ENCODE measurements around the gene MEG3. TPM values are rescaled to one million over a fixed set of nuclear protein-coding genes. Genes with fewer than 3 reads are reported as not detected.

MEG3 gene
- not detected for total RNA-seq

DNA sequence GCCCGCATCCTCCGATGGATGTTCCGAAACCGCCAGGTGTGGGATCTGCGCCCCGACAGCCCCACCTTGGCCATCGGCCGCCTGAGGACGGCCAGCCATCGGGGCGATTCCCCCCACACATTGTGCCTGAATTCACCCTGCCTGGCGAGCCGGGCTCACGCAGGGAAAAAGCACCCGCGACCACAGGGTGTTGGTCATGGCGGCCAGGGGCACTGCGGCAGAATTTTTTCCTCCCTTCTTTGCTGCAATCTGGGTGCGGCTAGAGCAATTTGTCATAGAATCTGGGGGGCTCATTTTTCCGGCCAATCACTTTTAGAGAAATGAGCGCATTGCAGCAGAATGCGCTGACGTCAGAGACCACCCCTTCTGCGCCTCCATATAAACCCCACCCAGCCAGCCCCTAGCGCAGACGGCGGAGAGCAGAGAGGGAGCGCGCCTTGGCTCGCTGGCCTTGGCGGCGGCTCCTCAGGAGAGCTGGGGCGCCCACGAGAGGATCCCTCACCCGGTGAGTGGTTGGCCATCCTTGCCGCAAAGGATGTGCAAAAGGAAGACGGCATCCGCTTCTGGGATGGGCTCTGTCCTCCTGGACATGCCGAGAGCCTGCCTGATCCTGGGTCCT, at the start of gene MEG3:
TSS of gene MEG3 (plus strand) at position 406 of the 619 bp plus-strand sequence.
- Mint-ChIP-seq H3K4me1 (ENCODE audit: low read depth) (peaks cover 16% of the 10 kb centered on the region), H3K9me3 (peaks cover 4% of the 10 kb centered on the region), H3K4me3 (peak within 1 kb of the TSS; percentile 6), H3K27ac (no peak within 1 kb of the TSS), H3K27me3 (ENCODE audit: low read depth) (peaks cover 43% of the 10 kb centered on the region), H3K36me3 (ENCODE audit: low read depth) (no peaks in the 10 kb centered on the region)
- CTCF ChIA-PET = no interaction called here
- intact Hi-C loops (cut with micrococcal nuclease) = no loop called here
- no peak for DNase-seq

DNA sequence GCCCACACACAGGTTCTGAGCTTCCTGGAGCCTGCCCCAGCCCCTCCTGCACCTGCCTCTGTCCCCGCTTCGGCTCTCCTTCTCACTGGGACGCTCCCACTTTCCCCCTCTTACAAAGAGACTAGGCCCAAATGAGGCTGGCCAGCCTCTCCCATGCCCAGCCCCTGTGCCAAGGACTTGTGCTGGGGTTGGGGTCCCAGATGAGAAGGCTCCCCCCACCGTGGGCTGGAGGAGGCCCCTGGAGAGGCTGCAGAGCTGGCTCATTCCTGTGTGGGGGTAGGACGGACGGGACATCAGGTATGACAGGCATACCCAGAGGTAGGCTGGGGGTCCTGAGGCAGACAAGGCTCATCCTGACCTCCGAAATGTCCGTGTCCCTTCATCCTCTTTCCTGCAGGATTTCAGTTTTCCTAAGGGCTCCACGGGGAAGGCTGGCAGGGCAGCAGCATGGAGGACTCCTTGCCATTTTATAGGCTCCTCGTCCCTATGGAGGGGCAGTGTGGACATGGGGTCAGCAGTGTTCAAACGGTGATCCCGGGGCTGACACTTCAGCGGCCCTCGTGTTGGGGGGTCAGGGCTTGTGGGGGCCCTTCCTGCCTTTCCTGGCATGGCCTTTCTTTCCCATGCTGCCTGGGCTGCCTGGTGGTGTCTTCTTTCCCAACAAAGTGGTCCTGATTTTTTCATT, 49.1 kb upstream of the MEG3 start:
- no peak for DNase-seq
- no peaks in the 10 kb centered on the region for H3K27me3 Mint-ChIP-seq (ENCODE audit: low read depth)
- H3K9me3 Mint-ChIP-seq = no peaks in the 10 kb centered on the region
- no peak overlapping the region for H3K4me3 Mint-ChIP-seq
- no peaks in the 10 kb centered on the region for H3K4me1 Mint-ChIP-seq (ENCODE audit: low read depth)
- intact Hi-C loops (cut with micrococcal nuclease) = no loop called here
- CTCF ChIA-PET = no interaction called here
- H3K36me3 Mint-ChIP-seq (ENCODE audit: low read depth) = no peaks in the 10 kb centered on the region
- no peak overlapping the region for H3K27ac Mint-ChIP-seq

DNA sequence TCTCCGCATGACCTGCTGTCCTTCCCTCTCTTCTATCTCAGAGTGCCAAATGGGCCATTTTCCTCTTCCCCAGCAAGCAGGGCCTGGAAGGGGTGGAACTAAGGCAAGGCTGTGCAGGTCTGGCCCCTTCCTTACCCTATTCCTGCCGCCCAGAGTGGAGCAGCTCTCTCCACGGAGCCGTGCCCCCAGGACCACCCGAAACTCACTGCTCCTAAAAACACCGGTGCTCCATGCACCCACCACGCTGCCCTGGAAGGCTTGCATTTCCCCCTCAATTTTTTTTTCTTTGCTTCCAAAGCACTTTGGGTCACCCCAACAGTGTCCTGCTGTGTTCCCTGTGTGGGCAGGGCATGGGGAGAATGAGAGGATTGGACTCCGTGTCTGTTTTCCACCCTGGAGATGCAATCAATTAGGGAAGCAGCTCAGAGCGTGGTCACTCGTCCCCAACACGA, 48.5 kb upstream of the MEG3 start:
- no peaks in the 10 kb centered on the region for H3K4me1 Mint-ChIP-seq (ENCODE audit: low read depth)
- H3K27me3 Mint-ChIP-seq (ENCODE audit: low read depth) = no peaks in the 10 kb centered on the region
- intact Hi-C loops (cut with micrococcal nuclease) = no loop called here
- CTCF ChIA-PET = no interaction called here
- H3K36me3 Mint-ChIP-seq (ENCODE audit: low read depth) = no peaks in the 10 kb centered on the region
- DNase-seq = no peak
- H3K9me3 Mint-ChIP-seq = no peaks in the 10 kb centered on the region
- H3K4me3 Mint-ChIP-seq = no peak overlapping the region
- no peak overlapping the region for H3K27ac Mint-ChIP-seq

DNA sequence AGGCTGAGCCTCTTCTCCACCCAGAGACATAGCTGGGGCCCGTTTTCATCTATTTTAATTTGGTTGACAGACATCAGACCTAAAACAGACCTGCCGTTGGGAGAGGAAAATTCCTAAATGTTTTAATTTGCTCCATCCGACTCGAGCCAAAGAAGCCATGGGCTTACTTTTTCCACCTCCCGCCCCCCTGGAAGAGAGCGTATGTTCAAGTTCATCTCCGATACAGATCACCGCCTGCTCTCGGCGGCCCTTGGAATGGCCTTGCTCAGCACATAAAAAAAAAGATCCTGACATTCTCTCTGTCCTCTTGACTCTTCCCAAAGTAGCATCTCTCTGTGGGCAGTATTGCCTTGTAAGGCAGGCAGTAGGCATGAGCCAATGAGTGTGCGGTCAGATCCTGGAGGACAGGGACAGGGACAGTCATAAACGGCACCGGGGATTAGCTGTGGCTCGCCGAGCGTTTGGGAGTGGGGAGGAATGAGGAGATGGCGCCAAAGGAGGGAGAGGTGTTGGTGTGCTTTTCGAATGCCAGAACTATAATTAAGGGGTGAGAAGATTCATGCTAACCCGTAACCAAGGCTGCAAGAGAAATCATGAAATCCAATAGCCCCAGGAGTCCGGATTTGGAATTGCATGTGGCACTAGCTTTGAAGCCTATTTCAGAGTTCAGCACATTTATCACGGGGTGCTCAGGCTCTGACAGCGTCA, 47.9 kb upstream of the MEG3 start:
- intact Hi-C loops (cut with micrococcal nuclease) = no loop called here
- CTCF ChIA-PET = no interaction called here
- no peaks in the 10 kb centered on the region for H3K36me3 Mint-ChIP-seq (ENCODE audit: low read depth)
- DNase-seq = no peak
- H3K9me3 Mint-ChIP-seq = no peaks in the 10 kb centered on the region
- no peaks in the 10 kb centered on the region for H3K27me3 Mint-ChIP-seq (ENCODE audit: low read depth)
- H3K4me1 Mint-ChIP-seq (ENCODE audit: low read depth) = no peaks in the 10 kb centered on the region
- H3K27ac Mint-ChIP-seq = no peak overlapping the region
- no peak overlapping the region for H3K4me3 Mint-ChIP-seq

DNA sequence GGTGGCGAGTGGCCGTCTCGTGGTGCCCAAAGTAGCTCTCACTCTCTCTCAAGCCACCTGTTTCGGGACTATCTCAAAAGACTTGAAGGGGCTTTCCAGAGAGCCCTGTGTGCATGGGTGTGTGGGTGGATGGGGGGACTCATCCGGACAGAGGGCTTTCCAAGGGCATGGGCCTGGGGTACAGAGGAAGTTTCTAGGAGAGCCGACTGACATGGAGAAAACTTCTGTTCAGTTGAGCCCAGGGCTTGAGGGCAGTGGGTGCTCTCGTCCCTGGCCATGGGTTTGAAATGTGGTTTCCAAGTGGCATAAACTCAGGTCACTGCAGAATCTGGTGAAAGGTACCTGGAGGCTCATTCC, 47.4 kb upstream of the MEG3 start:
- CTCF ChIA-PET = no interaction called here
- Mint-ChIP-seq H3K36me3 (ENCODE audit: low read depth) (no peaks in the 10 kb centered on the region), H3K27ac (no peak overlapping the region), H3K4me1 (ENCODE audit: low read depth) (no peaks in the 10 kb centered on the region), H3K27me3 (ENCODE audit: low read depth) (no peaks in the 10 kb centered on the region), H3K4me3 (no peak overlapping the region), H3K9me3 (no peaks in the 10 kb centered on the region)
- intact Hi-C loops (cut with micrococcal nuclease) = no loop called here
- DNase-seq = no peak

DNA sequence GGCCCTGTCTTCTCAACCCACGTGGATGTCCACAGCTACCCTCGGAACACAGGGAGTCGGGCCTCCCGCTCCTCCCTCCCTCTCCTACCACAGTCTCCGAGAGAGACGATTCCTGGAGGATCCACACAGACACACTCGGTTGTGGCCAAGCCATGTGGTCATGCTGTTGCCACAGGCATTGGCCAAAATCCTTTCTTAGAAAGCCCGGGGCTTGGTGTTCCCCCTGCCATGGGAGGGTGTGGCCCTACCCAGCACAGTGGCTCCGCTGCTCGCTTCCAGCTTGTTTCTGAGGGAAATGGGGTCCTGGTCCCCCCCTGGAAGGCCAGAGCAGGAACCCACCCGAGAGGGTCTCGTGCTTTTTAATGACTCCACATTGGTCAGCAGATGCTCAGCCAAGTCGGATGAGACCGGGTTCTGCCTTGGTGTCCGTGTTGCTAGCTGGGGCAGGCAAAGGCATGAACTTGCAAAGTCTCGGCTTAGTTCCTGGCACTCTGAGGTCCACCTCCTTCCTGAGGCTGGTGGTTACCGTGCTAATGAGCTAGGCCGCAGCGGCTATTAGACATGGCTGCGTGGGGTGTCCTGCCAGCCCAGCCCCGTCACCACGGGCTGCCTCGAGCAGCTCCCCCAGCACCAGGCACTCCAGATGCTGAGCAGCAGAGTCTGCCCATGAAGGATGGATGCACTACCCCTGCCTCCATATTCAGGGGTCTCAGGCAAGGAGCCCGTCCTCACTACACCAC, 46.8 kb upstream of the MEG3 start:
- Mint-ChIP-seq H3K27ac (no peak overlapping the region), H3K36me3 (ENCODE audit: low read depth) (no peaks in the 10 kb centered on the region), H3K4me1 (ENCODE audit: low read depth) (no peaks in the 10 kb centered on the region), H3K27me3 (ENCODE audit: low read depth) (no peaks in the 10 kb centered on the region), H3K4me3 (no peak overlapping the region), H3K9me3 (no peaks in the 10 kb centered on the region)
- intact Hi-C loops (cut with micrococcal nuclease) = no loop called here
- DNase-seq = no peak
- CTCF ChIA-PET = no interaction called here

DNA sequence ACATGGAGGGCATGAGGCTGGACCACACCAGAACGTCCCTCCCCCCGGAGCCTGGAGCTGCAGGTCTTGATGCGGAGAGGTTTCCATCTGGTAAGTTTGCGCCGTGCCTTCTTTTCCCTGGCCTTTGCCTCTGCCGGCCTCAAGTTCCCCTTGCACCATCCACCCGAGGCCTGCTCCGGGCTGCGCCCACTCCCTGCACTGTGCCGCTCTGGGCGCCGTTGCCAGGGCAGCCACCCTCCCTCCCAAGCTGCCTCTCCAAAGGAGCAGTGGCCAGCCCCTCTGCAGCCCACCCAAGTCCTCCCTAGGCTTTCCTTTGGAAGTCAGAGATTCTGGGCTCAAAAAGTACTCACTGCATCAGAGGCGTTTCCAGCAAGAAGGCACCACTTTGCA, 46.2 kb upstream of the MEG3 start:
- no peaks in the 10 kb centered on the region for H3K4me1 Mint-ChIP-seq (ENCODE audit: low read depth)
- H3K27ac Mint-ChIP-seq = no peak overlapping the region
- no peak overlapping the region for H3K4me3 Mint-ChIP-seq
- no peaks in the 10 kb centered on the region for H3K36me3 Mint-ChIP-seq (ENCODE audit: low read depth)
- intact Hi-C loops (cut with micrococcal nuclease) = no loop called here
- no peak for DNase-seq
- H3K27me3 Mint-ChIP-seq (ENCODE audit: low read depth) = no peaks in the 10 kb centered on the region
- CTCF ChIA-PET = no interaction called here
- H3K9me3 Mint-ChIP-seq = no peaks in the 10 kb centered on the region

DNA sequence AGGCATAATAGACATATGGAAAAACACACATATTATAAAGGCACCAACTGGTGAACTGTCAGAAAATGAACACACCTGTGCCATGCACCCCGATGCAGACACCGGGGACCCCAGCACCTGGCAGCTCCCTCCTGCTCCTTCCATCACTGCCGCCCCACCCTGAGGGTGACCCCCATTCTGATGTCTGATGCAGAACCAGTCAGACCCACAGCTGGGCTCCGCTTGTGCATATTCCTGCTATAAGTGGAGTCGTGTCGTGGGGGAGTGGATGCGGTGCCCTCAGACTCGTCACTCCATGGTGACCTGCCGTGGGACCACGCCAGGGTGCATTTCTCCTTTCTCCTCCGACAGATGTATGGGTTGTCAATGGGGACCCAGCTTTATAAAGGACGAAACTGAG, 45.7 kb upstream of the MEG3 start:
- intact Hi-C loops (cut with micrococcal nuclease) = no loop called here
- H3K4me1 Mint-ChIP-seq (ENCODE audit: low read depth) = no peaks in the 10 kb centered on the region
- no peaks in the 10 kb centered on the region for H3K36me3 Mint-ChIP-seq (ENCODE audit: low read depth)
- no peak overlapping the region for H3K4me3 Mint-ChIP-seq
- no peak for DNase-seq
- no peaks in the 10 kb centered on the region for H3K27me3 Mint-ChIP-seq (ENCODE audit: low read depth)
- no peaks in the 10 kb centered on the region for H3K9me3 Mint-ChIP-seq
- CTCF ChIA-PET = no interaction called here
- H3K27ac Mint-ChIP-seq = no peak overlapping the region

DNA sequence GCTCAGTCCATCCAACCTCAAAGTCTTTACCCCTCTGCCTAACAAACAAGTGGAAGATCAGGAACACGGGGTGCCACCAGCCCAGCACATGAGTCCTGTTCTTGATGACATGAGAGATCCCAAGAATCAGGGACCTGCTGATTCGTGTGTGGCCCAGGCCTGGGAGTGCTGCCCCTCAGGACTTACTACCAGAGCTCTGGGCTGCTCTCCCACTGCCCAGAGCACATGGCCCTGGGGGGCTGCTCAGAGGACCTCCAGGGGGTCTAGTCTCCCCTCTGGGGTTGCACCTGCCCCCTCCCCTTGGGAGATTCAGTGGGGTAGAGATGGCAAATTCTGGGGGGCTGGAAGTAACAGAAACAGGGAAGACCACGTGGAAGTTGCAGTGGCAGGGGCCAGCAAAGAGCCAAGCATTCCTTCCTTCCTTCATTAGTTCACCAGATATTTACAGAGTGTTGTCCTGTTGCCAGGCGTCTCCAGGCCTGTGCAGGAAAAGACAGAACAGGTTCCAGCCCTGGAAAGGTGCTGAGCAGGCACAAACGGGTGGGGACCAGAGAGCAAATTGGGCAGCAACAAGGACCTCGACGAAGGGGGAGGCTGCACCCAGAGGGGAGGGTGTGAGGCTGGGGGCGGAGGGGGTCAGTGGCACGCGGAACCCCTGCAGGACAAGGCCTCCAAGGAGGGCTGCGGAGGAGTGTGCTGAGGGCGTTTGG, 45.1 kb upstream of the MEG3 start:
- Mint-ChIP-seq H3K36me3 (ENCODE audit: low read depth) (no peaks in the 10 kb centered on the region), H3K9me3 (no peaks in the 10 kb centered on the region), H3K27ac (no peak overlapping the region), H3K27me3 (ENCODE audit: low read depth) (no peaks in the 10 kb centered on the region), H3K4me1 (ENCODE audit: low read depth) (no peaks in the 10 kb centered on the region), H3K4me3 (no peak overlapping the region)
- intact Hi-C loops (cut with micrococcal nuclease) = no loop called here
- CTCF ChIA-PET = no interaction called here
- no peak for DNase-seq

DNA sequence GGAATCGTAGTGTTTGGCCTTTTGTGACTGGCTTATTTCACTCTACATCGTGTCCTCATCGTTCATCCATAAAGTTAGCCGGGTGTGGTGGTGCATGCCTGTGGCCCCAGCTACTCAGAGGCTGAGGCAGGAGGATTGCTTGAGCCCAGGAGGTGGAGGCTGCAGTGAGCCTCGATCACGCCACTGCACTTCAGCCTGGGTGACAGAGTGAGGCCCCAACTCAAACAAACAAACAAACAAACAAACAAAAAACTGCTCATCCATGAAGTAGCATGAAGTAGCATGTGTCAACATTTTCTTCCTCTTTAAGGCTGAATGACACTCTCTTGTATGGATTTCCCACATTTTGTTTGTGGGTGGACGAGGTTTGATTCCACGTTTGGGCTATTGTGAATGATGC, 44.0 kb upstream of the MEG3 start:
- intact Hi-C loops (cut with micrococcal nuclease) = no loop called here
- DNase-seq = no peak
- CTCF ChIA-PET = no interaction called here
- H3K4me1 Mint-ChIP-seq (ENCODE audit: low read depth) = no peaks in the 10 kb centered on the region
- H3K9me3 Mint-ChIP-seq = no peaks in the 10 kb centered on the region
- H3K4me3 Mint-ChIP-seq = no peak overlapping the region
- no peaks in the 10 kb centered on the region for H3K27me3 Mint-ChIP-seq (ENCODE audit: low read depth)
- H3K27ac Mint-ChIP-seq = no peak overlapping the region
- H3K36me3 Mint-ChIP-seq (ENCODE audit: low read depth) = no peaks in the 10 kb centered on the region

DNA sequence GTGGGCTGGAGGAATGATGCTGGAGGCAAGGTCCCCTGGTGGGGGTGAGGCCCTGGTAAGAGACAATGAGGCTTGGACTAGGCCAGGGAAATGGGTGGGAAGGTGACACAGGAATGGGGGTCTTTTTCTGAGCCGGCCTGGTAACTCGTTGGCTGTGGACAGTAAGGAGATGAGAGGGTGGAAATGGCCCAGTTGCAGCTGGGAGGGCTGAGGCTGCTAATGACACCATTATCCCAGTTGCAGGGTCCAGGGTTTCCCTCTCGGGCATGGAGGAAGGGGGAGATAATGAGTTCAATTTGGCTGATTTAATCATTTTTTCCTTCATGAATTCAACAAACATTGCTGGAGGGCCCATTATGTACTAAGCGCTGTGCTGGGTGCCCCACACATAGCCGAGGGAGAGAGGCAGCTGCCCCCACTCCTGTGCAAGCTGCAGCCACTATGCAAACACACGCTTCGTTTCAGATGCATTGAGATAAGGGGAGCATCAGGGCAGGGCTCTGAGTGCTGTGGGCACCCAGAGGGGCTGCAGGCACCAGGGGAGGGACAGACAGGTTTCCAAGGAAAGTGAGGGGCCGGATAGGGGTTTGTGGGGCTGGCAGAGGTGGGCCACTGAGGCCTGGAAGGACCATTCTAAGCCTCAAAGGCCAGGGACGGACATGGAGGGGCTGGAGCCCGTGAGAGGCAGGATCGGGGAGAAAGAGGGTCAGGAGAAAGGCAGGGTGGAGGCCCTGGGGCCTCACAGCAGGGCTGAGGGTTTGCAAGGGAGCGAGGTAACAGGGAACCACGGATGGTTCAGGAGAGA, 43.2 kb upstream of the MEG3 start:
- DNase-seq = no peak
- Mint-ChIP-seq H3K4me3 (no peak overlapping the region), H3K27ac (no peak overlapping the region), H3K27me3 (ENCODE audit: low read depth) (no peaks in the 10 kb centered on the region), H3K9me3 (no peaks in the 10 kb centered on the region), H3K4me1 (ENCODE audit: low read depth) (no peaks in the 10 kb centered on the region), H3K36me3 (ENCODE audit: low read depth) (no peaks in the 10 kb centered on the region)
- CTCF ChIA-PET = no interaction called here
- intact Hi-C loops (cut with micrococcal nuclease) = no loop called here

All from activated naive CD4-positive, alpha-beta T cell treated with anti-CD3 and anti-CD28 coated beads for 36 hours (primary cell).